HG03571 (cell line): Measurements from ENCODE around the gene TAMM41.
A peak's percentile ranks its signal among the peaks of the same experiment; 100 is the strongest.
"Not testable (repeated sequence)": the region's sequence is repeated elsewhere in the genome, so short reads cannot be mapped to it uniquely, and the experiment has no call there.

ENCODE experiments used
- ATAC-seq: cut with Tn5 transposase; IDR thresholded peaks from one replicate; pipeline ENCODE4 v1.9.1; 2021; ENCODE audit not compliant: unreplicated experiment

Gene TAMM41

GRCh38 chr3:11815111-11815510, 31.6 kb downstream of the TAMM41 start:
- no peak for ATAC-seq

- no peak for ATAC-seq
Measured at GRCh38 chr3:11814663-11815062, 32.0 kb downstream of the TAMM41 start.

- ATAC-seq = no peak
Measured at GRCh38 chr3:11810276-11810675, 36.4 kb downstream of the TAMM41 start.

- no peak for ATAC-seq
Measured at GRCh38 chr3:11808231-11808630, 38.5 kb downstream of the TAMM41 start.

- no peak for ATAC-seq
Measured at GRCh38 chr3:11807686-11808085, 39.0 kb downstream of the TAMM41 start.

- ATAC-seq = no peak
Measured at GRCh38 chr3:11805716-11806115, 41.0 kb downstream of the TAMM41 start.

- no peak for ATAC-seq
Measured at GRCh38 chr3:11803977-11804892, 42.5 kb downstream of the TAMM41 start.

GRCh38 chr3:11799791-11800190, 46.9 kb downstream of the TAMM41 start:
- ATAC-seq = no peak

- no peak for ATAC-seq
Measured at GRCh38 chr3:11794927-11795326, 51.8 kb downstream of the TAMM41 start.

GRCh38 chr3:11791339-11792200, 55.1 kb downstream of the TAMM41 start:
- no peak for ATAC-seq

- ATAC-seq = no peak
Measured at GRCh38 chr3:11789412-11789811, 57.3 kb downstream of the TAMM41 start.

- no peak for ATAC-seq
Measured at GRCh38 chr3:11784971-11785377, 61.7 kb downstream of the TAMM41 start.

- no peak for ATAC-seq
Measured at GRCh38 chr3:11780341-11780740, 66.3 kb downstream of the TAMM41 start.

- no peak for ATAC-seq
Measured at GRCh38 chr3:11779626-11780025, 67.1 kb downstream of the TAMM41 start.

- no peak for ATAC-seq
Measured at GRCh38 chr3:11778248-11778647, 68.4 kb downstream of the TAMM41 start.

- ATAC-seq = no peak
Measured at GRCh38 chr3:11776346-11776745, 70.3 kb downstream of the TAMM41 start.

GRCh38 chr3:11775493-11775892, 71.2 kb downstream of the TAMM41 start:
- no peak for ATAC-seq

- ATAC-seq = no peak
Measured at GRCh38 chr3:11774296-11774877, 72.3 kb downstream of the TAMM41 start.

GRCh38 chr3:11771931-11772330, 74.8 kb downstream of the TAMM41 start:
- ATAC-seq = not testable (repeated sequence)

- ATAC-seq = peak; percentile 86
Measured at GRCh38 chr3:11770477-11771391, 76.0 kb downstream of the TAMM41 start.
